Keratinocyte (primary cell): ENCODE data around the gene CRTC1. TPM values are rescaled to one million over a fixed set of nuclear protein-coding genes. Genes with fewer than 3 reads are reported as not detected.
A peak's percentile ranks its signal among the peaks of the same experiment; 100 is the strongest.

Source experiments
- DNase-seq: peaks from one replicate; pipeline ENCODE4 v3.0.0-alpha.2; 2011; ENCODE audit warnings: low read depth, missing footprints, low spot score
- FAIRE-seq: peaks from 2 replicates; lab custom pipeline; 2011; peaks lifted over from hg19 to GRCh38; lab: Jason Lieb, UNC
- H2AFZ ChIP-seq: 2 replicates; pipeline ENCODE4 v1.6.0; 2012; ENCODE audit warnings: low read length, control low read depth, inconsistent platforms; ENCODE audit not compliant: control insufficient read depth
- H3K27ac ChIP-seq: 2 replicates; pipeline ENCODE4 v1.5.1; 2011; ENCODE audit warnings: low read length; ENCODE audit not compliant: control insufficient read depth, insufficient read depth
- H3K27me3 ChIP-seq: 3 replicates; pipeline ENCODE4 v1.6.0; 2011; ENCODE audit warnings: low read length; ENCODE audit not compliant: control insufficient read depth, insufficient read depth; ENCODE audit errors: extremely low read depth
- H3K36me3 ChIP-seq, 2 experiments: 2 replicates in 1 of 2; 3 replicates in 1 of 2; pipeline ENCODE4 v1.5.1; 2011; ENCODE audit warnings: low read length in 2 of 2, mild to moderate bottlenecking in 1 of 2; ENCODE audit not compliant: control insufficient read depth in 2 of 2, insufficient read depth in 2 of 2; ENCODE audit errors: extremely low read depth in 1 of 2
- H3K4me1 ChIP-seq: 3 replicates; pipeline ENCODE4 v1.5.1; 2011; ENCODE audit warnings: low read length; ENCODE audit not compliant: control insufficient read depth, insufficient read depth; ENCODE audit errors: extremely low read depth
- H3K4me2 ChIP-seq: 3 replicates; pipeline ENCODE4 v1.6.0; 2011; ENCODE audit warnings: low read depth, low read length; ENCODE audit not compliant: control insufficient read depth, insufficient read depth; ENCODE audit errors: extremely low read depth
- H3K4me3 ChIP-seq, 3 experiments: fragments of 200-600 bp in 1 of 3; sonication (generic) in 1 of 3; 2 replicates in 2 of 3; 3 replicates in 1 of 3; pipeline ENCODE4 v1.5.1; 2011 to 2016; ENCODE audit warnings: low read length in 3 of 3, mild to moderate bottlenecking in 3 of 3, control low read depth in 2 of 3, inconsistent platforms in 1 of 3, low read depth in 1 of 3, mixed read lengths in 1 of 3, mixed run types in 1 of 3, moderate library complexity in 1 of 3; ENCODE audit not compliant: control insufficient read depth in 2 of 3, insufficient read depth in 2 of 3; ENCODE audit errors: extremely low read depth in 1 of 3
- H3K79me2 ChIP-seq: 2 replicates; pipeline ENCODE4 v1.6.0; 2012; ENCODE audit warnings: low read length; ENCODE audit not compliant: control insufficient read depth, insufficient read depth
- H3K9ac ChIP-seq: 3 replicates; pipeline ENCODE4 v1.6.0; 2011; ENCODE audit warnings: low read length; ENCODE audit not compliant: control insufficient read depth, insufficient read depth; ENCODE audit errors: extremely low read depth
- H3K9me1 ChIP-seq: 3 replicates; pipeline ENCODE4 v1.6.0; 2011; ENCODE audit warnings: low read length; ENCODE audit not compliant: control insufficient read depth, insufficient read depth; ENCODE audit errors: extremely low read depth
- H3K9me3 ChIP-seq: 2 replicates; pipeline ENCODE4 v1.5.1; 2012; ENCODE audit warnings: low read depth, low read length; ENCODE audit not compliant: control insufficient read depth
- H4K20me1 ChIP-seq: 3 replicates; pipeline ENCODE4 v1.6.0; 2011; ENCODE audit warnings: low read length; ENCODE audit not compliant: control insufficient read depth, insufficient read depth; ENCODE audit errors: extremely low read depth
- CTCF ChIP-seq, 3 experiments: IDR thresholded peaks in 1 of 3; conservative IDR thresholded peaks in 1 of 3; optimal IDR thresholded peaks in 1 of 3; 2 replicates in 2 of 3; 3 replicates in 1 of 3; pipeline versions ENCODE3 to v1.5.1; 2011; ENCODE audit warnings: low read length in 3 of 3, mild to moderate bottlenecking in 3 of 3, moderate library complexity in 2 of 3, control low read depth in 1 of 3, inconsistent platforms in 1 of 3; ENCODE audit not compliant: insufficient read depth in 2 of 3; ENCODE audit errors: extremely low read depth in 1 of 3
- EZH2 ChIP-seq: IDR thresholded peaks from one replicate; pipeline ENCODE4 v1.6.1; 2012; ENCODE audit warnings: inconsistent platforms, mild to moderate bottlenecking, low read length, moderate library complexity
- dilution Hi-C: fragments of 300-500 bp; cut with MboI; formaldehyde crosslinking; loops from one replicate; pipeline ENCODE4 v1.7.0; 2020; ENCODE audit warnings: low sequenced_read_pairs; ENCODE audit not compliant: extremely low pct_ligation_motif_present
- polyA plus RNA-seq, 5 experiments: library from polyadenylated mRNA; depleted of rRNA in 3 of 5; stranded (reverse) in 3 of 5; stranded (forward) in 1 of 5; unstranded in 1 of 5; fragments of >200 nt; gene quantifications; 1 replicate in 1 of 5; 2 replicates in 3 of 5; 3 replicates in 1 of 5; pipeline versions ENCODE4 v1.2.1 to v1.2.3, GENCODE V29; 2011 to 2012; ENCODE audit warnings: missing spikeins in 2 of 5, low read depth in 1 of 5, low replicate concordance in 1 of 5

Gene CRTC1
- polyA plus RNA-seq, 1 donor (not counting 4 experiments of a cell fraction or from before 2014, with no cell fraction given) = 0.54 TPM

DNA sequence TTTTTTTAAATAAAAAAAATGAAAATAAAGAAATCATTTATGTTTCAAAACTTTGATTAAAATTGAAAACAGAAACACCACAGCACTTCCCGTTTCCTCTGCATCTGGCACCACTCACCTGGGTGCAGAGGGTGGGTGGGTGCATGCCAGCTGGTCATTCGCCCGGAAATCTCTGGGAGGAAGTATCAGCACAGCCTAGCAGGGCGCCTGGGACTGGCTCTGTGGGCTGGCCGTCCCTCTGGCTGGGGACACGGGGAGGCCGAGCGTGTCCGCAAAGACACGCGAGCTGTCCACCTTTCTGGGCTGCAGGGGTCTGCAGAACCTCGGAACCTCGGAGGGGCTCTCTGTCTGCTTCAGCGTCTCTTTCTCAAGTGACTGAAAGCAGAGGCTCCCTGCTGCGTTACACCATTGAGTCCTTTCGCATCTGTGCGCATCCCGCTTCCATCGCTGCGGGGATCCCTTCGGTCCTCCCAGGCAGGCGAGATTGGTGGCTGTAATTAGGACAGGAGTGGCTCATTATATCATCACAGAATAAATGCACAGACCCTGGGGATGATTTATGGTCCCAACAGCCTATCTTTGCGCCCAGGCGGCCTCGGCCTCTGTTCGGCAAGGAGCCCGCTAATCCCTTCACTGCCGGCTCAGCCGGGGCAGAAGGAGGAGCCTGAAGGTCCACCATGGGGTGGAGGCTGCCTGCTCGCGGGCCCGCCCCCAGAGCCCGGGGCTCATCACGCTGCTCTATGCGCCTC lies 17.2 kb downstream of the CRTC1 start:
- peak overlapping the region; percentile 36 for H3K9ac ChIP-seq
- H3K4me3 ChIP-seq = peak overlapping the region in 2 of 3 experiments; percentile 57 to 60
- H2AFZ ChIP-seq = peak overlapping the region; percentile 84
- no peak for FAIRE-seq
- H3K4me1 ChIP-seq = peaks cover 10% of the 10 kb centered on the region
- H4K20me1 ChIP-seq = no peaks in the 10 kb centered on the region
- H3K27me3 ChIP-seq = no peaks in the 10 kb centered on the region
- dilution Hi-C loops = no loop called here
- H3K36me3 ChIP-seq = no peaks in the 10 kb centered on the region
- H3K27ac ChIP-seq = no peak overlapping the region
- no peaks in the 10 kb centered on the region for H3K9me3 ChIP-seq
- TF ChIP-seq EZH2 (no peak), CTCF (optimal IDR thresholded peaks at IDR 0.05 in 1 of 3, IDR thresholded peaks at IDR 0.05 in 1 of 3, conservative IDR thresholded peaks at IDR 0.05 in 1 of 3; ENCODE audit: extremely low read depth in 1 of 3, insufficient read depth in 2 of 3, low read length in 3 of 3) (no peak)
- DNase-seq = no peak
- no peaks in the 10 kb centered on the region for H3K79me2 ChIP-seq
- H3K9me1 ChIP-seq = no peaks in the 10 kb centered on the region
- peak overlapping the region; percentile 88 for H3K4me2 ChIP-seq

GRCh38 chr19:18701250-18701608 lies 17.7 kb downstream of the CRTC1 start:
- peak overlapping the region; percentile 15 for H2AFZ ChIP-seq
- TF ChIP-seq EZH2 (no peak), CTCF (optimal IDR thresholded peaks at IDR 0.05 in 1 of 3, IDR thresholded peaks at IDR 0.05 in 1 of 3, conservative IDR thresholded peaks at IDR 0.05 in 1 of 3; ENCODE audit: extremely low read depth in 1 of 3, insufficient read depth in 2 of 3, low read length in 3 of 3) (no peak)
- DNase-seq (no peak), FAIRE-seq (no peak)
- H3K4me1 ChIP-seq = peaks cover 10% of the 10 kb centered on the region
- H3K27me3 ChIP-seq = no peaks in the 10 kb centered on the region
- no peaks in the 10 kb centered on the region for H4K20me1 ChIP-seq
- peak overlapping the region in 2 of 3 experiments; percentile 57 to 60 for H3K4me3 ChIP-seq
- dilution Hi-C loops = no loop called here
- peak overlapping the region; percentile 88 for H3K4me2 ChIP-seq
- no peaks in the 10 kb centered on the region for H3K9me3 ChIP-seq
- no peaks in the 10 kb centered on the region for H3K36me3 ChIP-seq
- no peak overlapping the region for H3K27ac ChIP-seq
- H3K9me1 ChIP-seq = no peaks in the 10 kb centered on the region
- H3K9ac ChIP-seq = peak overlapping the region; percentile 36
- H3K79me2 ChIP-seq = no peaks in the 10 kb centered on the region
